NB4 (cell line): ENCODE data around the gene MTM1.

Experiments used
- CTCF ChIP-seq: IDR thresholded peaks from one replicate; pipeline ENCODE4 v1.5.1; 2012; ENCODE audit warnings: low read depth, low read length
- MAX ChIP-seq: IDR thresholded peaks from 2 replicates; pipeline ENCODE4 v1.6.1; 2011; ENCODE audit warnings: low read depth, low read length
- POLR2A ChIP-seq: IDR thresholded peaks from 2 replicates; pipeline ENCODE4 v1.6.1; 2011; ENCODE audit warnings: mild to moderate bottlenecking; ENCODE audit not compliant: insufficient read length; ENCODE audit errors: extremely low read depth

GRCh38 chrX:150644422-150644821 is 76.0 kb downstream of the MTM1 start:
- TF ChIP-seq CTCF, result no peak
- no peak for TF ChIP-seq POLR2A
- TF ChIP-seq MAX, result no peak
